Left renal pelvis (tissue), 4 donors: ENCODE measurements around the gene TTC21B. TPM values are rescaled to one million over a fixed set of nuclear protein-coding genes. Genes with fewer than 3 reads are reported as not detected.

Experiments
- DNase-seq, 4 donors: peaks; one replicate each; pipeline ENCODE4 v3.0.0-alpha.2; 2013; ENCODE audit warnings: low read depth in 4 of 4, low spot score in 3 of 4
- polyA plus RNA-seq, 4 donors: library from polyadenylated mRNA; unstranded; fragments of 120-200 nt; gene quantifications; one replicate each; pipeline ENCODE4 v1.2.1, GENCODE V29; 2013; ENCODE audit not compliant: insufficient read length in 4 of 4

TTC21B gene
- polyA plus RNA-seq, 4 donors, result 22.6 to 34.1 (median 26.3) TPM

GRCh38 chr2:165927774-165928173, 25.8 kb downstream of the TTC21B start:
- DNase-seq, result no peak

GRCh38 chr2:165927353-165927752, 26.2 kb downstream of the TTC21B start:
- DNase-seq, result no peak

GRCh38 chr2:165924946-165925345, 28.6 kb downstream of the TTC21B start:
- DNase-seq, result no peak

GRCh38 chr2:165920748-165921147, 32.8 kb downstream of the TTC21B start:
- no peak for DNase-seq

- DNase-seq, result no peak
Measured at GRCh38 chr2:165913636-165914035, 39.9 kb downstream of the TTC21B start.

GRCh38 chr2:165911981-165912380, 41.6 kb downstream of the TTC21B start:
- DNase-seq, result no peak

- no peak for DNase-seq
Measured at GRCh38 chr2:165911231-165911630, 42.3 kb downstream of the TTC21B start.

GRCh38 chr2:165909466-165909865, 44.1 kb downstream of the TTC21B start:
- DNase-seq, result no peak

GRCh38 chr2:165905854-165906253, 47.7 kb downstream of the TTC21B start:
- no peak for DNase-seq

- DNase-seq, result no peak
Measured at GRCh38 chr2:165905269-165905668, 48.3 kb downstream of the TTC21B start.

- DNase-seq, result no peak
Measured at GRCh38 chr2:165904432-165904831, 49.1 kb downstream of the TTC21B start.

- DNase-seq, result no peak
Measured at GRCh38 chr2:165903406-165903805, 50.2 kb downstream of the TTC21B start.

- DNase-seq, result peak in 1 of 4 donors; percentile 8
Measured at GRCh38 chr2:165902934-165903333, 50.6 kb downstream of the TTC21B start.

GRCh38 chr2:165901620-165902298, 51.8 kb downstream of the TTC21B start:
- no peak for DNase-seq

GRCh38 chr2:165899311-165899710, 54.3 kb downstream of the TTC21B start:
- no peak for DNase-seq

- no peak for DNase-seq
Measured at GRCh38 chr2:165898381-165898780, 55.2 kb downstream of the TTC21B start.

GRCh38 chr2:165897726-165898125, 55.9 kb downstream of the TTC21B start:
- no peak for DNase-seq

GRCh38 chr2:165897074-165897473, 56.5 kb downstream of the TTC21B start:
- no peak for DNase-seq

GRCh38 chr2:165895974-165896373, 57.6 kb downstream of the TTC21B start:
- DNase-seq, result no peak

- no peak for DNase-seq
Measured at GRCh38 chr2:165893556-165893955, 60.0 kb downstream of the TTC21B start.

- DNase-seq, result no peak
Measured at GRCh38 chr2:165892526-165892925, 61.0 kb downstream of the TTC21B start.

- DNase-seq, result no peak
Measured at GRCh38 chr2:165891943-165892342, 61.6 kb downstream of the TTC21B start.

- DNase-seq, result no peak
Measured at GRCh38 chr2:165891345-165891744, 62.2 kb downstream of the TTC21B start.
